ENCODE results near the gene BCAS3. TPM values are rescaled to one million over a fixed set of nuclear protein-coding genes. Genes with fewer than 3 reads are reported as not detected.
A peak's percentile ranks its signal among the peaks of the same experiment; 100 is the strongest.

BCAS3 gene
- total RNA-seq, 6 experiments from 2014 or later = 9.2 to 22.1 (median 14.2) TPM

GRCh38 chr17:61223725-61224124 lies 546.1 kb downstream of the BCAS3 start:
- TF ChIP-seq POLR2A (IDR thresholded peaks at IDR 0.05) = no peak
- TF ChIP-seq CTCF (IDR thresholded peaks at IDR 0.05) = no peak
- H3K36me3 ChIP-seq = no peaks in the 10 kb centered on the region
- no peak overlapping the region for H3K27ac ChIP-seq
- DNase-seq (no peak), ATAC-seq (no peak)
- H3K4me3 ChIP-seq = no peak overlapping the region
- peaks cover 0 to 10% (median 0%) of the 10 kb centered on the region in 4 donors for H3K4me1 ChIP-seq
- 100% methylated on average over 1 of the region's 1 CpG for WGBS (ENCODE audit: insufficient coverage, low coverage, low lambda C conversion rate, missing lambda C conversion rate)
- no peaks in the 10 kb centered on the region for H3K9me3 ChIP-seq
- H3K27me3 ChIP-seq = no peaks in the 10 kb centered on the region
- intact Hi-C loops (cut with DNase I) = no loop called here

GRCh38 chr17:61225178-61225882 lies 547.7 kb downstream of the BCAS3 start:
- DNase-seq (no peak), ATAC-seq (peak; percentile 47 to 87 (median 60))
- Histone ChIP-seq H3K27me3 (no peaks in the 10 kb centered on the region), H3K9me3 (no peaks in the 10 kb centered on the region), H3K27ac (no peak overlapping the region), H3K36me3 (no peaks in the 10 kb centered on the region), H3K4me1 (peaks cover 0 to 10% (median 0%) of the 10 kb centered on the region in 4 donors), H3K4me3 (no peak overlapping the region)
- intact Hi-C loops (cut with DNase I) = no loop called here
- TF ChIP-seq POLR2A (IDR thresholded peaks at IDR 0.05) = no peak
- TF ChIP-seq CTCF (IDR thresholded peaks at IDR 0.05) = no peak
- WGBS (ENCODE audit: insufficient coverage, low coverage, low lambda C conversion rate, missing lambda C conversion rate) = 62% methylated on average over 5 of the region's 5 CpGs

- peaks cover 0 to 10% (median 0%) of the 10 kb centered on the region in 4 donors for H3K4me1 ChIP-seq
- H3K36me3 ChIP-seq = no peaks in the 10 kb centered on the region
- H3K27ac ChIP-seq = no peak overlapping the region
- no peaks in the 10 kb centered on the region for H3K27me3 ChIP-seq
- H3K4me3 ChIP-seq = no peak overlapping the region
- TF ChIP-seq POLR2A (IDR thresholded peaks at IDR 0.05) = no peak
- no peak for TF ChIP-seq CTCF (IDR thresholded peaks at IDR 0.05)
- intact Hi-C loops (cut with DNase I) = no loop called here
- H3K9me3 ChIP-seq = no peaks in the 10 kb centered on the region
- DNase-seq = no peak
- ATAC-seq = no peak
Observed at GRCh38 chr17:61227866-61228265, 550.2 kb downstream of the BCAS3 start.

GRCh38 chr17:61230461-61230860 lies 552.8 kb downstream of the BCAS3 start:
- DNase-seq (no peak), ATAC-seq (no peak)
- intact Hi-C loops (cut with DNase I) = no loop called here
- 88% methylated on average over 2 of the region's 2 CpGs for WGBS (ENCODE audit: insufficient coverage, low coverage, low lambda C conversion rate, missing lambda C conversion rate)
- peaks cover 0 to 4% (median 2%) of the 10 kb centered on the region in 4 donors for H3K4me1 ChIP-seq
- no peaks in the 10 kb centered on the region for H3K9me3 ChIP-seq
- no peaks in the 10 kb centered on the region for H3K27me3 ChIP-seq
- H3K27ac ChIP-seq = no peak overlapping the region
- TF ChIP-seq POLR2A (IDR thresholded peaks at IDR 0.05) (no peak), CTCF (IDR thresholded peaks at IDR 0.05) (no peak)
- no peak overlapping the region for H3K4me3 ChIP-seq
- no peaks in the 10 kb centered on the region for H3K36me3 ChIP-seq
